Measurements from ENCODE around the gene TTN.
A peak's percentile ranks its signal among the peaks of the same experiment; 100 is the strongest.

Gene TTN

DNA sequence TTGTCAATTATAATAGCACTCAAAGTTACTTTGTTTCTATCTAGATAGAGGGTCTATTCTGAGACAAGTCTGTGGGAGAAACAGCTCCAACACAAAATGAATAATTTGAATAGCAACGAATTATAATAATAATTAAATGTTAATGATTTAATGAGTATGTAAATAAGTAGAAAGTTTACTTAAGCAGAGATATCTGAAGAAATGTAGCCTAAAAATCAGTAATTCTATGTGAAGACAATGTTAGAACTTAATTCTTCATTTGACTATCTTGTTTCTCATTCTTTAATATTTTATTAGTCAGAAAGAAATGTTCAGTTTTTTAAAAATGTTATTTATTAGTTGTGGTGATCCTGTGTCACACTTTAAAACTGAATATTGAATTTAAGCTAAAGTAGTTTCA, 165.7 kb downstream of the TTN start:
- DNase-seq = no peak

DNA sequence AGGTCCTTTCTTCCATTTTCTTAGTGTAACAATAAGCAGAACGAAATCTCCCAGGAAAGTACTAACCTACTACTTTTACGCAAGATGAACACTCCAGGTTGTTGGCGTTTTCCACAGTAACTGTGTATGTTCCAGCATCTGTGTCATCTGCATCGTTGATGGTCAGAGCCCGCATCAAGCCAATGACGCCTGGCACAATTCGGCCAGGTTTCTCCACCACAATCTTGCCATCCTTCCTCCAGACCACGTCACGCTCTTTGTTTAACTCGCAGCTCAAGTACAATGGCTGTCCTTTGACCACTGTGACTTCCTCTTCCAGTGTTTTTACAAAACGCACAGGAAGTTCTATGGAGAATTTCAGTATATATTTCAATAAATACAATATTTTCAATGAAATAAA, 171.3 kb downstream of the TTN start:
- DNase-seq = no peak

DNA sequence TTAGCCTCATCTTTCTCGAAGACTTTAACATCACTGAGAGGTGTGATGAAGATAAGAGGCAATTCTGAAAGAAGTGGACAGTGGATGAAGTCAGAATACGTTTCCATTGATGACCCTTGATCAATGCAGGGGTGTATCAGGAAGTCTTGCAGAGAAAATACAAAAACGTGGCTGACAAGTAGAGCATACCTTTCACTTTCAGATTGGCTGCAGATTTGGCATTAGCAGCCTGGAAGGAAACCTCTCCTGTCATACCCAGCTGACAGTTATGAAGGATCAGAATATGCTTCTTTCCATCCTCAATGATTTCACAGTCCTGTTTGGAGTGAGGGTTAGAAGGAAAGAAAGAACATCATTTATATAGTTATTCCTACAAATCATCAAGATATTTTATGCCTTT, 174.5 kb downstream of the TTN start:
- no peak for DNase-seq

DNA sequence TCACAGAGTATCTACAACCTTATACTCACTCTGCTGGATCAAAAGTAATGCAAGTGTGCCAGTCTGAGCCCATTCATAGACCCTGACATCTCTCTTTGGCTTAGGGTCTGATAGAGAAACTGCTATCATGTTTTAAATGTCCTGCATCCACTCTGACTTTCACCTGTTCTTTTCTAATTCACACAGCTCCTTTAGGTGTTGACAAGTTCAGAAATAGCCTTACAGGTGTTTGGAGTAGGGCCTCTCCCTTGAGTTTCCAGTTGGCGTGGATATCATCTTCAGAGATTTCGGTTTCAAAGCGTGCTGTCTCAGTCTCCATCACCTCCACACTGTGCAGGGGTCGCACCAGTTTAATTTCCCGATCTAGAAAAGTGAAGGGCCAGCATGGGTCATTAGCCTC, 176.6 kb downstream of the TTN start:
- DNase-seq = no peak

DNA sequence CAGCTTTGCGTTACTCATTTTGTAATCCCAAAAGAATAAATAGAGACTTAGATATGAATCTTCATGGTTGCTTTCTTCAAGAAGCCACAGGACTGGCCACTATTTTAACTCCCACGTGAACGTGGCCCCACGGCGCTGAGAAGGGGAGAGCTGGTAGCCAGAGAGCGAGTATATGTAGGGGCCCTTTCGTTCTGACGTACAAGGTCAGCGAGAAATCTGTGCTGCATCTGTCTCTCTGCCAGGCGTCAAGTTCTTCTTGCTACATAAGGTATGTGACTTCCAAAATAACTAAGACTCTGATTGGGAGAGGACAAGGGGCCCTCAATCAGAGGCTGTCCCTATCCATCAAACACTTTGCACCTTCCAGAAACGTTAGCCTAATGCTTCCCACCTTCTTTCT, 177.8 kb downstream of the TTN start:
- DNase-seq = no peak

DNA sequence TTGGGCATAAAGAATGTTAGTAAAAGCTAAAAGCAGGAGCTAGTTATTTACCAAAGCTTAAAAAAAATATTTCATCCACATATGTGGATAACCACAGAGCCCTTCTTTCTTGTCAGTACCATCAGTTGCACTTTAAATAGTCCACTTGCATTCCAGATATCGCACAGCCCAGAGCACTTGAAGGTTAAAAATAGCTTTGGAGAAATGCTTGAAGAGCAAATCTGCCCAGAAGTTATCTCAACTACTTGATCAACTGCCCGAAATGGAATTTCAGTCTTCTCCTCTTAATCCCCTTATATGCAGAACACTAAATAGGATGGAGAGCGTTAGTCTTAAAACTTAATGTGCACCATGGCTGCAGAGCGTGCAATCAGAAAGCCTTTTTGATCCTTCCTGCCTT, 178.6 kb downstream of the TTN start:
- no peak for DNase-seq

DNA sequence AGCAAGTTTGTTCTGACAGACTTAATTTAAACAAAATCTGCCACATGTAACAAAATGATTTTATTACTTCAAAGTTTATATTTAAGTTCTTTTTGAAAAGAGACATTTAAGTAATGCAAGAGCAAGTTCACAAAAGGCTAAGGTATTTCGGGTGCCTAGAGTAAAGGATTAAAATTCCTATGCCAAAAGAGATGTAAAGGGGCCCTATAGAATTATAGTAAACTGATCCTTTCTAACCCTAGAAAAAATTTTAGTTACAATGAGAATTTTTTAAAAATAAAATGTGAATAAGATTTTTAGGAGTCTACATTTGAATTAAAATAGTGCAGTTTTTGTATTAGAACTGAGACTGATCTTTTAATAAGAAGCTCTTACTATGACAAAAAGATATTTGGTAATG, 179.8 kb downstream of the TTN start:
- DNase-seq = no peak

DNA sequence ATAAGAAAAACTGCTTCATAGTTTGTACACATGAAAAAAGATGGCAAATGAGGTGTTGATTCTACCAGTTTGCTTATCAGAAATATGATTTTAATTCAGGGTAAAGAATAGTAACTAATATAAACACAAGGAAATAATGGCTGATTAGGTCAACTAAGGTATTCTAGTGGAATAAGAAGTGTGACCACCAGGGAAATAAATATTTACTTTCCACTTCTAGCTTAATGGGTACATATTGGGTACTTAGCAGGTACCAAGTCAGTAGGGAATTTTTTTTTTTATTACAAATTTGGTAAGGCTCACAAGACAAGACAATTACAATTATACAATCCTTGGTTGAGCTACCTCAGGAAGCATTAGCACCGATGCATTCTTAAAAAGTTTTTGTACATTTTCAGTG, 191.3 kb downstream of the TTN start:
- no peak for DNase-seq

DNA sequence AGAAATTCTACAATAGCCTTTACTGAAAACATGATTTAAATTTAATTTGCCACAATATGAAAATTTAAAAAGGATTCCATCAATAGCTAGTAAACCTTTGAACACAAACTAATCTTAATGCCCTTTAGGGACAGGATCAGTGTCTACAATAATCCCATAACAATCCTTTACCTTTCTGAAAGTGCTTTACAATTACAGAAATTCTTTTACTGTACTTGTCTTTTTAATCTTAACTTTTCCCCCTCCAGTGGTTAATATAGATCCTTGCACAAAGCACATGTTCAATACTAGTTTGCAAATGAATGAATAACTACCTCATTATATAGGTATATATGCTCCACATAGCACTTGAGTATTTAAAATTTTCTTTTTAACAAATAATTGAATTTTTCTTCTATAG, 204.3 kb downstream of the TTN start:
- DNase-seq = no peak

DNA sequence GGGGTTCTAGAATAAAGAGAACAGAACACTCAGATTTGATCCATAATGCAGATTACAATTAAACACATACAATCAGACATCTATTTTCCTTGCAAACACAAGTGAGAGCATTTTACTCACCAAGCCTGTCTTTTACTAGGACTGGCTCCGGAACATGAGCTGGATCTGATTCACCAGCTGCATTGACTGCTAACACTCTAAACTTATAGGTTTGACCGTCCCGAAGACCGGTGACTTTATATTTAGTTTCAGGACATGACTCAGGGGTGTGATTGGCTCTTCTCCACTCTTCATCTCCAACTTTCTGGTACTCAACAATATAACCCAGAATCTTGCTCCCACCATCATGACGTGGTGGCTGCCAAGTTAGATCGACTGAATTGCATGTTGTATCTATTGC, 214.6 kb downstream of the TTN start:
- DNase-seq = no peak

DNA sequence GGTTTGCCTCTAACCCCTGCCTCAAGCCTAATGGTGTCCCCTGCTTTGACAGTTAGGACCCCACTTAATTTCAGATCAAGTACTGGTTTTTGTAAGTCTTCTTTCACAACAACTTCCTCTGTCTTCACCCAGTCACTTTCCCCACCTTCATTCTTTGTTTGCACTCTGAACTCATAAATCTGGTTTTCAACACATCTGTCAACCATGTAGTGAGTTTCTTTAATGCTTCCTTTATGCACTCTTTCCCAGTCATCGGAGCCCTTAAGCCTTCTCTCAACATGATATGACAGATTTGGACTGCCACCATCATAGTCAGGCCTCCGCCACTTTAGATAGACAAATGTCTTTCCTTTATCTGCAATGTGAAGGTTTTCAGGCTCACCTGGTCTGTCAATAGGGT, 217.9 kb downstream of the TTN start:
- DNase-seq = no peak

DNA sequence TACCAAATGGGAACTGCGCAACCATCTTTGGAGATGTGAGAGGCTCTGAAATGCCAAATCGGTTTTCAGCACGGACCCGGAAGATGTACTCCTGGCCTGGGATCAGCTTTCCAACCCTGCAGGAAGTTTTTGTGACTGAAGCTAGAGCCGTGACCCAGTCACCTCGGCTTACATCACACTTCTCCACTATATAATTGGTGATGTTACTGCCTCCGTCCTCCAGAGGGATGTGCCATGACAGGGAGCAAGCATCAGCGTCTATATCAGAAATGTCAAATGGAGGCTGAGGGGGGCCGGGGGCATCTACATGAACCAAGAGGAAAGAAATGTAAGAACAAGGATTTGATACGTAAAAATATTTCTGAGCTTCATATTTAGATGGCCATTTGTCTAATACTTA, 222.6 kb downstream of the TTN start:
- no peak for DNase-seq

DNA sequence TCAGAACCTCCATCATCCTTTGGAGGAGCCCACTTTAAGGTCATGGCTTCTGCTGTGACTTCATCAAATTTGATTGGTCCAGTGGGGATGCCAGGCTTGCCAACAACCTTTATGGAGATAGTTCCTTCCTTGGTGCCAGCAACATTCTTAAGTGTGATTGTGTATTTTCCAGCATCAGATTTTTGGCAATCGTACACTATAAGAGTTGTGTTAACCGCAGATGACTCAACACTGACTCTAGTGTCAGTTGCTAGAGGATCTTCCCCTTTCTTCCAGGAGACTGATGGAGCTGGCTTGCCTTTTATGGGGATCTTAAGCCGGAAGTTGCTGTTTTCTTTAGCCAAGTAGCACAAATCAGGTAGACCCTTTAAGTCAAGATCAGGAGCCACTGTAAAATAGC, 228.2 kb downstream of the TTN start:
- no peak for DNase-seq

DNA sequence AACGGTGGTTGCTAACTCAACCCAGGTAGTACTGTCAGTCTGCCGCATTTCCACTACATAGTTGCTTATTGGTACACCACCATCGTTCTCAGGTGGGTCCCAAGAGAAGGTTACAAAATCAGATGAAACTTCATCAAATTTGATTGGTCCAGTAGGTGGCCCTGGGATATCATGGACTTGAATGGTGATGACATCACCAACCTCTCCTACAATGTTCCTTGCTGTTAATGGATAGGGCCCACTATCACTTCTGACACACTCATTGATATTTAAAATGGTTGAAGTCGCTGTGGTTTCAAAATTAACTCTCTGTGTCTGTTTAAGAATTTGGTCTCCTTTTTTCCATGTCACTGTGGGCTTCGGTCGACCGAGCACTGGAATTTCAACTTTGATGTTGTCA, 232.4 kb downstream of the TTN start:
- DNase-seq = no peak

DNA sequence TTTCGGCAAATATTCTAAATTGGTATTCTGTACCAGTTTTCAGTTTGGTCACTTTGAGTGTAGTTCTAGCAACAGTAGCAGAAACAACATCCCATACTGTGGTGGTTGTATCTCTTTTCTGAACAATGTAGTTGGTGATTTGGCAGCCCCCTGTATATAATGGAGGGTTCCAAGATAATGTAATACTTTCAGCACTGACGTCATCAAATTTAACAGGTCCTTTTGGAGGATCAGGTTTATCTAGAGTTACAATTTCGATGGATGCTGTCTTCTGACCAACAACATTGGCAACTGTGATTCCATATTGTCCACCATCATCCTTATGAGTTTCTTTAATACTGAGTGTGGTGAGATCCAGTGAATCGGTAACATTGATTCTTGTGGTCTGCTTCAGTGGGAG, 239.0 kb downstream of the TTN start:
- DNase-seq = no peak

DNA sequence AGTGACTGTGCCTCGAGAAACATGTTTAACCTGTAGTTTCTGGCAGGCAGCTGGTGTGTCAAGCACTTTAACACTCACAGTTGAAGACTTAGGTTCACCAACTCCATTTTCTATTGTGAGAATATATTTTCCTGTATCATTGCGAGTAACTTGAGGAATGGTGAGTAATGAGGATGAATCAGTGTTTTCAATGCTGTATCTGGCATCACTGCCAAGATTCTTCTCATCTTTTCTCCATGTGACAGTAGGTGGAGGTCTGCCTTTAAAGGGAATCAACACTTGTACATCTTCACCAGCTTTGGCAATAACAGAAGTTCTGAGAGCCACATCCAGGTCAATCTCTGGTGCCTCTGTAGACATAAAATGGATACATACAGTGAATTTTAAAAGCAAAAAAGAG, 254.2 kb downstream of the TTN start:
- DNase-seq = no peak

DNA sequence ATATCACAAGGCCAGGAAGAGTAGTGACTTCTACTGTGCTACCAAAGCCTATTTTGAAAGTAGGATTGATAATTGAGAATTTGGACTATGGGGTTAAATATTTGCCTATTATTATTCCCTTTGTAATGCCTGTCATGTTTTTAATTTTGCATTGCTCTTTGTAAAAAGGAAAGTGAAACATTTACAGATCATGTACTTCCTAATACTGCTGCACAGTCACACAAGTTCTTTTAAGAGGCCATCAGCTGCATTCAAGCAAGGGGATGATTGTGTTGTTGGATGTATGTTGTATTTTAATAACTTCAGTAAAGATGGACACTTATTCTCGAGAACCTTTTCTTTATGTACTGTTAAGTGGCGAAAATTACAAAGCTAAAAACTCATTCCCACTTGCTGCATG, 256.9 kb downstream of the TTN start:
- DNase-seq = no peak

DNA sequence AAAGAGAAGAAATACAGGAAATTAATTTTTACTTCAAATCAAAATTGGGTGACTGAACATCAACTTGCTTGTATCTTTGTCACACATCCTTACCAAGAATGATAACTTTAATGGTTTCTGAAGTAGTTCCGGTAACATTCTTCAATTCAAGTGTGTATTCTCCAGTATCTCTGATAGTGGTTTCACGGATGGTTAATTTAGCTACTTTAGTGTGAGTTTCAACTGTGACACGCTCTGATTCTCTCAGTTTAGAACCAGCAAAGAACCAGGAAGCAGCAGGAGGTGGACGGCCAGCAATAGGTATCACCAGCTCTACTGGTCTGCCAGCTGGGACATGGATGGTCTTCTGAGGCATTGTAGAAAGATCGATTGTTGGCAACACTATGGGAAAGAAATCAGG, 264.7 kb downstream of the TTN start:
- no peak for DNase-seq

DNA sequence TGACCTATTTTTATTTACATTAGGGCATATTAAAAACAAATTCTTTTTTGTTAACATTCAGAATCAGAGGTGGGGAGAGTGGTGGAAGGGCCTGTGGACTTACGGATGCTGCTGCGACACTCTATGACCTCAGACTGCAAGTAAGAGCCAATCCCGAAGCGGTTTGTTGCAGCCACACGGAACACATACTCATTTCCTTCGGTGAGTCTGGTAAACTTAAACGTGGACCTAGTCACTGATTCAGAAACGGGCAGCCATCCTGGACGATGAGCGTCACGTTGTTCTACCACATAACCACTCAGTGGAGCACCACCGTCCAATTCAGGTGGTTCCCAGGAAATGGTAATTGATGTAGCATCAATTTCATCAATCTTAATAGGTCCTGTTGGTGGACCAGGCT, 265.1 kb downstream of the TTN start:
- DNase-seq = no peak

DNA sequence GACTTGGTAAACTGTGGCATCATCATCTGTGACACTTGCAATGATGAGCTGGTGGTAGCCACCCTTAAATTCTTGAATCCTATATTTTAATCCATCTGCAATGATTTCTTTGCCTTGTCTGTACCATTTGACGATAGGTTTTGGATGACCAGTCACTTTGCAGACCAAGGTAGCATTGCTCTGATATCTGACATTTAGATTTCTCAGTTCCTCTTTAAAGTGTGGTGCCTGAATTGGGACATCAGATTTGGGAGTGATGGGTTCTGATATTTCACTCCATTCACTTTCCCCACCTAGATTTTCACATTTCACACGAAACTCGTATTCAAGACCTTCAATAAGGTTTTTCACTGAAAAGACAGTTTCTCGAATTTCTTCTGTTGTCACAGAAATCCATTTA, 271.2 kb downstream of the TTN start:
- DNase-seq = no peak

DNA sequence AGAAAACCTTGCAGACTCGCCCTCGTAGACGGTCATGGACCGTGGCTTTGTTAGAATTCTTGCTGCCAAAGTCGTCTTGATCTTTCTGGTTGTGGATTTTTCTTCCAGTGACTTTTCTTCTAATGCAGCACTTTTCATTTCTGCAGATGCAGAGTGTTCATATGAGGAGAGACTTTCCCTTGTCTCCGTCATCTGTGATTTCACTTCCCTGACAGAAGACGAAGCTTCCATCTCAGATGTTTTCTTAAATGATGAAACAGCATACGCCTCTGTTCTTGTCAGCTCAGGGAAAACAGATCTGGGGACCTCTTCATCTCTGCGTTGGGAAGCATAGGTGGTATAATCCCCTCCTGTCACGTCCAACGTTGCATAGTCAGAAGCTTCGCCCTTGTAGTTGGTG, 276.1 kb downstream of the TTN start:
- DNase-seq = no peak

DNA sequence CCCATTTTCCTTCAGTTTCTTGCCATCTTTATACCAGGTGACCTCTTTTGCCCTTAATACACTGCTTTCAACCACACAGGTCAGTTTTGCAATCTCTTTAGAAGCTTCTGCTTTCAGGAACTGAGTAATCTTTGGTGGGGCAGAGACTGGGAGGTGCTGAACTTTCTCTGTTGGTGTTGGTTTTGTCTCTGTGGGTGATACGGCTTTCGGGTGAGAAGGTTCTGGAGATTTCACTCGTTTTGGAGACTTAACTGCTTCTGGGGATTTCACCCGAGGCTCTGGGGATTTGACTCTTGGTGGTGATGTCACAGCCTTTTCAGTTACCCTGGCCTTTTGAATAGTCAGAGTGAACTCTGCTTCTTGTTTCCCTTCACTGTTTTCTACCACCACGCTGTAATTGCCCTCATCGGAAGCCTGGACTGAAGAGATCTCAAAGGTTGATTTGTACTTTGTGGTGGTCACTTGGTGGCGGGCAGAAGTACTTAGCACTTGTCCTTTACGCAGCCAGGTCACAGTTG, 276.5 kb downstream of the TTN start:
- peak; percentile 86 for DNase-seq

DNA sequence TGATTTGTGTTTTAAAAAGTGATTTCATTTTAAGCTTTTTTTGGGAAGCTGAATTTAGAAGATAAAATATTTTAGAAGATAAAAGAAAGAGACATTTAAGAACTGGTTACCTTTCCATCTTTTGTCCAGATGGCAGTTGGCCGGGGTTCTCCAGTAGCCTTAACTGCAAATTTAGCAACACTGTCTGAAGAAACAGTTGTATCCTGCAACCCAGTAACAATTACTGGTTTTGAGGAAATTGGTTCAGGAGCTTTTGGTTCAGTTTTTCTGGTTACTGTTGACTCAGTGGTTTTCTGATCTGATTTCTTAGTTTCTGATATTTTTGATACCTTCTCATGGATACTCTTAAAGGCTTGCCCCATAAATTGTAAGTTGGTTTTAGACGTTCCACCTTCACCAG, 277.1 kb downstream of the TTN start:
- no peak for DNase-seq

DNA sequence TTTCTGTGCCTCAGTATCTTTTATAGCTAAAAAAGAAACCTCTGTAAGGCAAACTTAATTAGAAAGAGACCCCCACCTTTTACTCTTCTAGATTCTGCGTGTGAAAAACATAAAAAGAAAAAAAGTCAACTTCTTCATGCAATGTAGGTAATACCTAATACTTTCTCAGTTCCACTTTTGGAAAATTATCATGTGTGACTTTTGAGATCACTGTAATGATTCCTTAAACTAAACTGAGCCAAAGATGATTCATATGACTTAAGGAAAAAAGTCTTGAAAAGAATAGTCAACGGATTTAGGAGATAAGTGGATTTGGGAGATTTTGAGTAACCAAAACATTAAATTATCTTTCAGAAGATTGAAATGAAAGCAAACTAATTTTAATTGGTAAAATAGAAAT, 278.0 kb downstream of the TTN start:
- DNase-seq = no peak

DNA sequence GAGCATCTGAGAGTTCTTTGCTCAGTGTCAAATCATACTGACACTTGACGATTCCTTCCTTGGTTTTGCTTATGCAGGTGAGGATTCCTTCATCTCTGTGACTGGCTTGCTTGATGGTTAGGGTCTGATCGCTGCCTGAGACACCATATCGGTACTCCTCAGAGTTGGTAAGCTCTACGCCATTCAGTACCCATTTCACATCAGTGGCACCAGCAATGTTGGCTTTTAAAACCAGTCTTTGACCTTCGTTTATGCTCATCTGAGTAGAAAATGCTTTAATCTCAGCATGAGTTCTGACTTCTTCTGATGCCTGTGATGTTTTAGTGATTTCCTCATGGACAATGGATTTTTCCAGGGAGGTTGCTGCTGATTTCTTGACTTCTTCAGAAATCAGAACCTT, 278.6 kb downstream of the TTN start:
- no peak for DNase-seq

DNA sequence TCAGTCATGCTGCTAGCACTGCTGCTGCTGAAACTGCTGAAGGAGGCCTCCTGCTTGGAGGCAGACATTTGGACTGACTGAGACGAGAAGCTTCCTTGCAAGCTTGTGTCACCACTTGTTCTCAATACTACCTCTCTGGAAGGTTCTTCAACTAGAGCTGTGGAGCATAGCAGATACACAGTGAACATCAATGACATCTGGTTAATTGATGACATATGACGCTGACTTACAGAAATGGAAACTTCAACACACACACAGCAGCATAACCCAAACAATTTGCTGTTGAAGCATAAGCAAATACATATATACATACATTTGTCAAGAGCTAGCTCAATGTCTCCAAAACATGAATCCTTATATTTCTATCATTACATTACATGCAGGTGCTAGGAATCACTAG, 279.6 kb downstream of the TTN start:
- no peak for DNase-seq

Data from activated CD4-positive, alpha-beta T cell treated with anti-CD3 and anti-CD28 coated beads, Interleukin-10, Interleukin-2, amounts not matched to agents 100 ng/mL and 50 ng/mL, durations not matched to agents 16 hours and 8 hours (primary cell).